ENCODE results near the gene MRPL19. TPM values are rescaled to one million over a fixed set of nuclear protein-coding genes. Genes with fewer than 3 reads are reported as not detected.
A peak's percentile ranks its signal among the peaks of the same experiment; 100 is the strongest.

The MRPL19 gene
- polyA plus RNA-seq, 4 donors = 26.5 to 40.2 (median 32.5) TPM

- peaks cover 0 to 16% (median 0%) of the 10 kb centered on the region in 3 donors for H3K4me1 ChIP-seq (ENCODE audit: control insufficient read depth in 3 of 3, insufficient read depth in 2 of 3, low read depth in 1 of 3, low read length in 2 of 3)
- peaks cover 0 to 5% (median 0%) of the 10 kb centered on the region in 3 donors for H3K27me3 ChIP-seq (ENCODE audit: control insufficient read depth in 3 of 3, insufficient read depth in 3 of 3, low read length in 3 of 3)
- H3K27ac ChIP-seq (ENCODE audit: low read depth in 1 of 3, low read length in 2 of 3) = no peak overlapping the region
Measured at GRCh38 chr2:75609937-75610508, 36.6 kb upstream of the MRPL19 start.

GRCh38 chr2:75610671-75611070 is 35.9 kb upstream of the MRPL19 start:
- DNase-seq (no peak), FAIRE-seq (no peak)

More at GRCh38 chr2:75609937-75610508, 36.6 kb upstream of the MRPL19 start:
- H3K9me3 ChIP-seq (ENCODE audit: control insufficient read depth in 2 of 2, insufficient read depth in 1 of 2, low read depth in 1 of 2, low read length in 1 of 2) = no peaks in the 10 kb centered on the region
- DNase-seq (no peak), FAIRE-seq (no peak)
- no peaks in the 10 kb centered on the region for H3K36me3 ChIP-seq (ENCODE audit: control insufficient read depth in 3 of 3, insufficient read depth in 2 of 3, low read depth in 1 of 3, low read length in 3 of 3)
- no peak overlapping the region for H3K4me3 ChIP-seq (ENCODE audit: low read depth in 1 of 3, low read length in 3 of 3)
- WGBS, 3 donors = 63 to 75% (median 73%) methylated on average over 7 of the region's 7 CpGs

DNA sequence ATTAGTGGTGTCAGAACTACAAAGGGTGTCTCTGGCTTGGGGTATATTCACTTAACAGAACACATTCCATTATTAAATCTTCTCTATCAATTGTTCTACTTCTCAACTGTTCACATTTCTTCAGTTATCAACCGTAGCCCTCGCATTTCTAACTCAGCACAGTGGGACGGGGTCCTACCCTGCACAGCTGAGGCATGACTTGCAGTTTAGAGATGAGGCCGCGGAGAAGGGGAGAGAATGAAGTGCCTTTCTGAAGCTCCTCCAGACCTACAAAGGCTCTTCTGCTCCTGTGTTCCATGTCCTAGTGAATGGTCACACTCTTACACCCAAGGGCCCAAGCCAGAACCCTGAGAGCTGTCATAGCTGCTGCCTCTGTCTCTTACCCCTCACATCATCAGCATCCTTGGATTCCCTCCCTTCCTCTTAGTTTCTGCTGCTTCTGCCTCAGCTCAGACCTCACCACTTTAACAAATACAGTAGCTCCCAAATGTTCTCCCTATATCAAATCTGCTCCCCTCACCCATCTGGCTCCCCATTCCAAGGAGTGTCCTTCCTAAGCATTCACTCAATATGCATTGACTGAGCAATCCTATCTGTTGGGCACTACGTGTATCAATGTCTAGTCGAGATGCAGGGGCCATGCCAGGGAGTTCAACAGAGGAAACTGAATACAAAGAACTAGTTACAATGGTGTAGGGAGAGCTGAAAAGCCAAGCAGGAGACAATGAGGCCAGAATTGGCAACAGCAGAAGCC is 34.3 kb upstream of the MRPL19 start:
- Histone ChIP-seq H3K4me3 (ENCODE audit: low read depth in 1 of 3, low read length in 3 of 3) (no peak overlapping the region), H3K9me3 (ENCODE audit: control insufficient read depth in 2 of 2, insufficient read depth in 1 of 2, low read depth in 1 of 2, low read length in 1 of 2) (no peaks in the 10 kb centered on the region), H3K27me3 (ENCODE audit: control insufficient read depth in 3 of 3, insufficient read depth in 3 of 3, low read length in 3 of 3) (peaks cover 0 to 5% (median 0%) of the 10 kb centered on the region in 3 donors), H3K27ac (ENCODE audit: low read depth in 1 of 3, low read length in 2 of 3) (no peak overlapping the region), H3K36me3 (ENCODE audit: control insufficient read depth in 3 of 3, insufficient read depth in 2 of 3, low read depth in 1 of 3, low read length in 3 of 3) (no peaks in the 10 kb centered on the region), H3K4me1 (ENCODE audit: control insufficient read depth in 3 of 3, insufficient read depth in 2 of 3, low read depth in 1 of 3, low read length in 2 of 3) (peaks cover 0 to 12% (median 0%) of the 10 kb centered on the region in 3 donors)
- WGBS, 3 donors = 85 to 88% (median 88%) methylated on average over 7 of the region's 7 CpGs
- no peak for FAIRE-seq
- no peak for DNase-seq

More at GRCh38 chr2:75610671-75611070, 35.9 kb upstream of the MRPL19 start:
- H3K4me1 ChIP-seq (ENCODE audit: control insufficient read depth in 3 of 3, insufficient read depth in 2 of 3, low read depth in 1 of 3, low read length in 2 of 3) = peaks cover 0 to 16% (median 0%) of the 10 kb centered on the region in 3 donors
- no peak overlapping the region for H3K27ac ChIP-seq (ENCODE audit: low read depth in 1 of 3, low read length in 2 of 3)
- peaks cover 0 to 5% (median 0%) of the 10 kb centered on the region in 3 donors for H3K27me3 ChIP-seq (ENCODE audit: control insufficient read depth in 3 of 3, insufficient read depth in 3 of 3, low read length in 3 of 3)
- H3K4me3 ChIP-seq (ENCODE audit: low read depth in 1 of 3, low read length in 3 of 3) = no peak overlapping the region
- 58 to 78% (median 69%) methylated on average over 4 of the region's 4 CpGs for WGBS, 3 donors
- no peaks in the 10 kb centered on the region for H3K9me3 ChIP-seq (ENCODE audit: control insufficient read depth in 2 of 2, insufficient read depth in 1 of 2, low read depth in 1 of 2, low read length in 1 of 2)
- H3K36me3 ChIP-seq (ENCODE audit: control insufficient read depth in 3 of 3, insufficient read depth in 2 of 3, low read depth in 1 of 3, low read length in 3 of 3) = no peaks in the 10 kb centered on the region

- FAIRE-seq = no peak
- Histone ChIP-seq H3K4me3 (ENCODE audit: low read depth in 1 of 3, low read length in 3 of 3) (no peak overlapping the region), H3K36me3 (ENCODE audit: control insufficient read depth in 3 of 3, insufficient read depth in 2 of 3, low read depth in 1 of 3, low read length in 3 of 3) (no peaks in the 10 kb centered on the region), H3K4me1 (ENCODE audit: control insufficient read depth in 3 of 3, insufficient read depth in 2 of 3, low read depth in 1 of 3, low read length in 2 of 3) (peaks cover 0 to 11% (median 0%) of the 10 kb centered on the region in 3 donors), H3K27ac (ENCODE audit: low read depth in 1 of 3, low read length in 2 of 3) (no peak overlapping the region), H3K27me3 (ENCODE audit: control insufficient read depth in 3 of 3, insufficient read depth in 3 of 3, low read length in 3 of 3) (peaks cover 0 to 5% (median 0%) of the 10 kb centered on the region in 3 donors), H3K9me3 (ENCODE audit: control insufficient read depth in 2 of 2, insufficient read depth in 1 of 2, low read depth in 1 of 2, low read length in 1 of 2) (no peaks in the 10 kb centered on the region)
- WGBS, 3 donors = 82 to 97% (median 83%) methylated on average over 4 to 5 of the region's 5 CpGs
- DNase-seq = no peak
Measured at GRCh38 chr2:75612862-75613243, 33.7 kb upstream of the MRPL19 start.

DNA sequence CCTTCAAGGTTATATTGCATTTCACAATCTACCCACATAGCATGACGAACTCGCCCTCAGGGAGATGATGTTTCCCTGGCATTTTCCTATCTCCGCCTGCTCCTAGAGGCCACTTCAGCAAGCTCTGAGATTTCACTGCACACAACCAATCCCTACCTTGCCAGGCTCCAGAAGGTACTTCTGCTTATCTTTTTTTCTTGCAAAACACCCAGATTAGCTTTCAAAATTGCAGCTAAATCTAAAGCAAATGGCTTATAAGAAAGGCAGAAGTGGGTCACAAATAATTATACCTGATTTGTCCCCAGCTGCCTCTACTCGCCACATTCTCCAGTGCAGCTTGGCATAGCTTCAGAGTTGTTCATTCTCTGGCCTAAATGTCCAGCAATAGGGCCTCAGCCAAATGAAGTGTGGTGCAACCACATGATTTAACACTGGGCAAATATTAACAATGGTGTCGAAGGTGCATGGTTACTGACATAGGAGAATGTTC is 32.4 kb upstream of the MRPL19 start:
- Histone ChIP-seq H3K27ac (ENCODE audit: low read depth in 1 of 3, low read length in 2 of 3) (peak overlapping the region in 1 of 3 donors; percentile 29), H3K4me1 (ENCODE audit: control insufficient read depth in 3 of 3, insufficient read depth in 2 of 3, low read depth in 1 of 3, low read length in 2 of 3) (no peaks in the 10 kb centered on the region), H3K4me3 (ENCODE audit: low read depth in 1 of 3, low read length in 3 of 3) (no peak overlapping the region), H3K27me3 (ENCODE audit: control insufficient read depth in 3 of 3, insufficient read depth in 3 of 3, low read length in 3 of 3) (peaks cover 0 to 5% (median 0%) of the 10 kb centered on the region in 3 donors), H3K36me3 (ENCODE audit: control insufficient read depth in 3 of 3, insufficient read depth in 2 of 3, low read depth in 1 of 3, low read length in 3 of 3) (no peaks in the 10 kb centered on the region), H3K9me3 (ENCODE audit: control insufficient read depth in 2 of 2, insufficient read depth in 1 of 2, low read depth in 1 of 2, low read length in 1 of 2) (no peaks in the 10 kb centered on the region)
- FAIRE-seq (no peak), DNase-seq (peak in 1 of 2 donors; percentile 34)
- 85 to 93% (median 91%) methylated on average over 5 of the region's 5 CpGs for WGBS, 3 donors

GRCh38 chr2:75616406-75616805 is 30.2 kb upstream of the MRPL19 start:
- WGBS, 3 donors = 91 to 96% (median 92%) methylated on average over 4 of the region's 4 CpGs
- Histone ChIP-seq H3K27ac (ENCODE audit: low read depth in 1 of 3, low read length in 2 of 3) (no peak overlapping the region), H3K9me3 (ENCODE audit: control insufficient read depth in 2 of 2, insufficient read depth in 1 of 2, low read depth in 1 of 2, low read length in 1 of 2) (no peaks in the 10 kb centered on the region), H3K27me3 (ENCODE audit: control insufficient read depth in 3 of 3, insufficient read depth in 3 of 3, low read length in 3 of 3) (no peaks in the 10 kb centered on the region), H3K4me3 (ENCODE audit: low read depth in 1 of 3, low read length in 3 of 3) (no peak overlapping the region), H3K36me3 (ENCODE audit: control insufficient read depth in 3 of 3, insufficient read depth in 2 of 3, low read depth in 1 of 3, low read length in 3 of 3) (no peaks in the 10 kb centered on the region), H3K4me1 (ENCODE audit: control insufficient read depth in 3 of 3, insufficient read depth in 2 of 3, low read depth in 1 of 3, low read length in 2 of 3) (no peaks in the 10 kb centered on the region)
- FAIRE-seq (no peak), DNase-seq (no peak)

- H3K9me3 ChIP-seq (ENCODE audit: control insufficient read depth in 2 of 2, insufficient read depth in 1 of 2, low read depth in 1 of 2, low read length in 1 of 2) = no peaks in the 10 kb centered on the region
- H3K4me3 ChIP-seq (ENCODE audit: low read depth in 1 of 3, low read length in 3 of 3) = no peak overlapping the region
- WGBS, 3 donors = 88 to 96% (median 90%) methylated on average over 3 of the region's 3 CpGs
- DNase-seq (no peak), FAIRE-seq (no peak)
- no peak overlapping the region for H3K27ac ChIP-seq (ENCODE audit: low read depth in 1 of 3, low read length in 2 of 3)
- H3K36me3 ChIP-seq (ENCODE audit: control insufficient read depth in 3 of 3, insufficient read depth in 2 of 3, low read depth in 1 of 3, low read length in 3 of 3) = no peaks in the 10 kb centered on the region
- H3K27me3 ChIP-seq (ENCODE audit: control insufficient read depth in 3 of 3, insufficient read depth in 3 of 3, low read length in 3 of 3) = no peaks in the 10 kb centered on the region
- H3K4me1 ChIP-seq (ENCODE audit: control insufficient read depth in 3 of 3, insufficient read depth in 2 of 3, low read depth in 1 of 3, low read length in 2 of 3) = no peaks in the 10 kb centered on the region
Measured at GRCh38 chr2:75616933-75617332, 29.6 kb upstream of the MRPL19 start.

DNA sequence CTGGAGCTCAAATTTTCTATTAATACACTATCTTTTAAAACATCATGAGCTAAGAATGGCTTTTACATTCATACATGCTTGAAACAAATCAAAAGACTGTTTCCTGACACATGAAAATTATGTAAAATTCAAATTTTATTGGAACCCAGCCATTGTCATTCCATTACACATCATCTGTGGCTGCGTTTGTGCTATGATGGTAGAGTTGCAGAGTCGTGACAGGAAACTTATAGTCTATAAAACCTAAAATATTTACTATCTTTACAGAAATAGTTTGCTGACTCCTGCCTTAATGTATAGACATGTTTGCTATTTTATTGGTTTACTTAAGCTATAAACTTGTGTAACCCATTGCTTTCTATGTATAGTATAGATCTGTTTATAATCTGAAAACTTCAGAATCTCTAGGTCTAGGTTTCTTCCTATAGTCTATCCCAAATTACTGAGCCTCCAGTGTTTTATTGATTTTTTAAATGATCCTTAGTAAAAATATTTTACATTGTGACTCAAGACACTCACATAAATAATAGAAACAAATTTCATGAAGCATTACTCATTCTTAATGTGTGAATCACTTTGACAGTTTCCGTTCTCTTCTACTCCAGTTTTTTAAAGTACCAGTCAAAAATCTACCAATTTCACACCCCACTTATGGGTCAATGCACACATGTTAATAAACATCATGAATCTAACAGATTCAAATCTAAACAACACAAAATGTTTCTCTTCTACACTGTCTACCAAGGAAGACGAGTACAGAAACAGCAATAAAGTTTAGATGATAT is 26.4 kb upstream of the MRPL19 start:
- DNase-seq (no peak), FAIRE-seq (no peak)
- WGBS, 3 donors = 71 to 90% (median 82%) methylated on average over 4 of the region's 4 CpGs

More for the DNA sequence above, 26.4 kb upstream of the MRPL19 start:
- peaks cover 0 to 6% (median 2%) of the 10 kb centered on the region in 3 donors for H3K27me3 ChIP-seq (ENCODE audit: control insufficient read depth in 3 of 3, insufficient read depth in 3 of 3, low read length in 3 of 3)
- no peak overlapping the region for H3K27ac ChIP-seq (ENCODE audit: low read depth in 1 of 3, low read length in 2 of 3)
- H3K4me3 ChIP-seq (ENCODE audit: low read depth in 1 of 3, low read length in 3 of 3) = no peak overlapping the region
- no peaks in the 10 kb centered on the region for H3K36me3 ChIP-seq (ENCODE audit: control insufficient read depth in 3 of 3, insufficient read depth in 2 of 3, low read depth in 1 of 3, low read length in 3 of 3)
- no peaks in the 10 kb centered on the region for H3K4me1 ChIP-seq (ENCODE audit: control insufficient read depth in 3 of 3, insufficient read depth in 2 of 3, low read depth in 1 of 3, low read length in 2 of 3)
- H3K9me3 ChIP-seq (ENCODE audit: control insufficient read depth in 2 of 2, insufficient read depth in 1 of 2, low read depth in 1 of 2, low read length in 1 of 2) = no peaks in the 10 kb centered on the region
